ENCODE measurements around the gene TCTN3. TPM values are rescaled to one million over a fixed set of nuclear protein-coding genes. Genes with fewer than 3 reads are reported as not detected.

Gene TCTN3
- total RNA-seq, 1 experiment from 2014 or later, result 21.8 TPM

DNA sequence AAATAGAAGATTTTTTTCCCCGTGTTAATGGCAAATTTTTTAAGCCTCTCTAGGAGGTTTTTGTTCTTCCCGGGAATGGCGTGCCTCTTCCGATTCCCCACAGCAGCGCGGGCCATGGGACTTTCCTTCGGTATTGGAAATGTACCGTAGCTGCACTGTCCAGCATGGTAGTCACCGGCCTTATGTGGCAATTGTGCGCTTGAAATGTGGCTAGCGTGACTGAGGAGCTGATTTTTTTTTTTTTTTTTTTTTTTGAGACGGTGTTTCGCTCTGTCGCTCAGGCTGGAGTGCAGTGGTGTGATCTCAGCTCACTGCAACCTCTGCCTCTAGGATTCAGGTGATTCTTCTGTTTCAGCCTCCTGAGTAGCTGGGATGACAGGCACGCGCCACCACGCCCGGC is 938 bp upstream of the TCTN3 start:
- Histone ChIP-seq H3K27ac (ENCODE audit: low read length) (no peak overlapping the region), H3K4me3 (ENCODE audit: low read length) (no peak overlapping the region), H3K9ac (ENCODE audit: low read length) (no peak overlapping the region), H4K20me1 (ENCODE audit: low read length) (no peaks in the 10 kb centered on the region), H2AFZ (ENCODE audit: low read length) (0 out of 2 replicates have a peak overlapping the region, but pooled peaks have one; percentile 41), H3K79me2 (ENCODE audit: low read length) (peaks cover 24% of the 10 kb centered on the region), H3K4me1 (ENCODE audit: insufficient read depth, low read length) (peaks cover 11% of the 10 kb centered on the region; the same call in 1 of the 2 replicates), H3K36me3 (ENCODE audit: low read depth, low read length) (no peaks in the 10 kb centered on the region), H3K9me2 (replicated peaks; ENCODE audit: low read length) (no peaks in the 10 kb centered on the region), H3K9me3 (ENCODE audit: low read length) (no peaks in the 10 kb centered on the region), H3F3A (ENCODE audit: low read length, unreplicated experiment) (no peaks in the 10 kb centered on the region), H3K4me2 (ENCODE audit: low read length) (peak overlapping the region; percentile 58; the same call in 1 of the 2 replicates), H3K27me3 (ENCODE audit: low read length) (no peaks in the 10 kb centered on the region)
- ChIA-PET POLR2A (ENCODE audit: unreplicated experiment) (no interaction called here), CTCF (interaction anchor here (1.4 kb wide), 1 partner anchor 170 kb away, joined by 12 read pairs; no protein-coding TSS in a partner anchor)
- no TSS peak for BruUV-seq (replicated peaks)
- intact Hi-C loops (cut with micrococcal nuclease), result loop anchor here (1.0 to 5.0 kb wide), 3 partner anchors 148 to 213 kb away; partner anchors contain the start of gene CC2D2B
- no peak for TF ChIP-seq EZH2 (IDR thresholded peaks at IDR 0.05; ENCODE audit: low read length, unreplicated experiment)
- TF ChIP-seq EZH2phosphoT487 (IDR thresholded peaks at IDR 0.05; ENCODE audit: borderline replicate concordance, low read length), result no peak
- TF ChIP-seq, protein P1, sequence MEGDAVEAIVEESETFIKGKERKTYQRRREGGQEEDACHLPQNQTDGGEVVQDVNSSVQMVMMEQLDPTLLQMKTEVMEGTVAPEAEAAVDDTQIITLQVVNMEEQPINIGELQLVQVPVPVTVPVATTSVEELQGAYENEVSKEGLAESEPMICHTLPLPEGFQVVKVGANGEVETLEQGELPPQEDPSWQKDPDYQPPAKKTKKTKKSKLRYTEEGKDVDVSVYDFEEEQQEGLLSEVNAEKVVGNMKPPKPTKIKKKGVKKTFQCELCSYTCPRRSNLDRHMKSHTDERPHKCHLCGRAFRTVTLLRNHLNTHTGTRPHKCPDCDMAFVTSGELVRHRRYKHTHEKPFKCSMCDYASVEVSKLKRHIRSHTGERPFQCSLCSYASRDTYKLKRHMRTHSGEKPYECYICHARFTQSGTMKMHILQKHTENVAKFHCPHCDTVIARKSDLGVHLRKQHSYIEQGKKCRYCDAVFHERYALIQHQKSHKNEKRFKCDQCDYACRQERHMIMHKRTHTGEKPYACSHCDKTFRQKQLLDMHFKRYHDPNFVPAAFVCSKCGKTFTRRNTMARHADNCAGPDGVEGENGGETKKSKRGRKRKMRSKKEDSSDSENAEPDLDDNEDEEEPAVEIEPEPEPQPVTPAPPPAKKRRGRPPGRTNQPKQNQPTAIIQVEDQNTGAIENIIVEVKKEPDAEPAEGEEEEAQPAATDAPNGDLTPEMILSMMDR (conservative IDR thresholded peaks at IDR 0.05; ENCODE audit: low read depth, low read length), result no peak
- DNase-seq, result no peak
- no peak for ATAC-seq

DNA sequence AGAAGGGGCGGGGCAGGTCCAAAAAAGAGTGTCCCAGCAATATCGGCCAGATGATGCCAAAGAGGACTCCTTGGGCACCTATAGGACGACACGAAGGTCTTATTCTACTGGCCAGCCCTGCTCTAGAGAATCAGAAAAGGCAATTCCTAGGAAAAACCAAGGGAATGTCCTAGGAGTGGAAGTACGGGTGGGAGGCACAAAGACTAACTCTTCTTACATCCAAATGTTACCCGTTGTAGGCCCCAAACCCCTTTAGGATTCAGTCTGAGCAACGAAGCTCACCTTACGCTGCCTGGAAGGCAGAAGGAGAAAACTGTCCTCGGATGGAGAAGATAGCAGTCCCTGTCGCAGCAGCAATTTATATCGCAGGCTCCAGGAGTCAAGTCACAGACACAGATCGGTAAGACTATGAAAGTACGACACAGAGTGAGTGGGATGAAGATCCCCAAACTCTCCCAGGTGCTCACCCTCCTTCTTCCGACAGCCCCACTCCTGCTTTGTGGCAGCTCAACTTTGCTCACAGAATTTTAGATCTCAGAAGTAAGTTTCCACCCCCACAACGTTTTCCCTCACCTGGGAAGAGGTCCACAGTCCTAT is 558 bp downstream of the TCTN3 start:
- Histone ChIP-seq H3K9me3 (ENCODE audit: low read length) (no peaks in the 10 kb centered on the region), H3K4me2 (ENCODE audit: low read length) (peak overlapping the region; percentile 91), H2AFZ (ENCODE audit: low read length) (peak overlapping the region; percentile 95), H3K9ac (ENCODE audit: low read length) (peak overlapping the region; percentile 89), H4K20me1 (ENCODE audit: low read length) (no peaks in the 10 kb centered on the region), H3K27ac (ENCODE audit: low read length) (no peak overlapping the region), H3K27me3 (ENCODE audit: low read length) (no peaks in the 10 kb centered on the region), H3K36me3 (ENCODE audit: low read depth, low read length) (no peaks in the 10 kb centered on the region), H3K79me2 (ENCODE audit: low read length) (peaks cover 24% of the 10 kb centered on the region), H3F3A (ENCODE audit: low read length, unreplicated experiment) (no peaks in the 10 kb centered on the region), H3K4me3 (ENCODE audit: low read length) (peak overlapping the region; percentile 96), H3K9me2 (replicated peaks; ENCODE audit: low read length) (no peaks in the 10 kb centered on the region), H3K4me1 (ENCODE audit: insufficient read depth, low read length) (peaks cover 11% of the 10 kb centered on the region; the same call in 1 of the 2 replicates)
- TF ChIP-seq, protein P1 (conservative IDR thresholded peaks at IDR 0.05; ENCODE audit: low read depth, low read length), result no peak
- TF ChIP-seq EZH2 (IDR thresholded peaks at IDR 0.05; ENCODE audit: low read length, unreplicated experiment) (no peak), EZH2phosphoT487 (IDR thresholded peaks at IDR 0.05; ENCODE audit: borderline replicate concordance, low read length) (no peak)
- BruUV-seq (replicated peaks), result TSS peak; percentile 58
- CTCF ChIA-PET, result interaction anchor here (0.5 to 1.4 kb wide), 13 partner anchors 18 to 626 kb away, joined by 3 to 30 read pairs (median 6); partner anchors contain the start of gene CC2D2B
- no peak; the same call in 1 of the 2 replicates for ATAC-seq
- POLR2A ChIA-PET (ENCODE audit: unreplicated experiment), result no interaction called here
- no peak for DNase-seq
- intact Hi-C loops (cut with micrococcal nuclease), result loop anchor here (5.0 kb wide), 1 partner anchor 214 kb away; the partner anchor contains the start of gene CC2D2B

DNA sequence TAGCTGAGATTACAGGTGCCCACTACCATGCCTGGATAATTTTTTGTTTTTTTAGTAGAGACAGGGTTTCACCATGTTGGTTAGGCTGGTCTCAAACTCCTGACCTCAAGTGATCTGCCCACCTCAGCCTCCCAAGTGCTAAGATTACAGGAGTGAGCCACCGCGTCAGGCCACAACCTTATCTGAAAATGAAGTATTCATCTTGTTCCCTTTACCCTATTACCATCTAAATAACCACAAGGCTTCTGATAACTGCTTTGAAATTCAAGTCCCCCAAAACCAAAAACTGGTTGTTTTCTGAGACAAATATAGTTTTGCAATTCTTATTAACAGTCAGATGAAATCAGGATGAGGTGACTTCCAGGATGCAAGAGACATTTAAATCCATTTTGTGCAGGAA is 2.4 kb downstream of the TCTN3 start:
- Histone ChIP-seq H3K36me3 (ENCODE audit: low read depth, low read length) (peaks cover 9% of the 10 kb centered on the region), H4K20me1 (ENCODE audit: low read length) (no peaks in the 10 kb centered on the region), H3K4me3 (ENCODE audit: low read length) (no peak overlapping the region), H3K27me3 (ENCODE audit: low read length) (no peaks in the 10 kb centered on the region), H3K4me2 (ENCODE audit: low read length) (no peak overlapping the region), H3K27ac (ENCODE audit: low read length) (no peak overlapping the region), H3K79me2 (ENCODE audit: low read length) (peaks cover 24% of the 10 kb centered on the region), H2AFZ (ENCODE audit: low read length) (no peak overlapping the region), H3K9ac (ENCODE audit: low read length) (no peak overlapping the region), H3F3A (ENCODE audit: low read length, unreplicated experiment) (no peaks in the 10 kb centered on the region), H3K4me1 (ENCODE audit: insufficient read depth, low read length) (peaks cover 11% of the 10 kb centered on the region; the same call in 1 of the 2 replicates), H3K9me3 (ENCODE audit: low read length) (no peaks in the 10 kb centered on the region), H3K9me2 (replicated peaks; ENCODE audit: low read length) (no peaks in the 10 kb centered on the region)
- no peak for TF ChIP-seq EZH2 (IDR thresholded peaks at IDR 0.05; ENCODE audit: low read length, unreplicated experiment)
- TF ChIP-seq, protein P1 (conservative IDR thresholded peaks at IDR 0.05; ENCODE audit: low read depth, low read length), result no peak
- no peak for DNase-seq
- ChIA-PET POLR2A (ENCODE audit: unreplicated experiment) (no interaction called here), CTCF (no interaction called here)
- BruUV-seq (replicated peaks), result no TSS peak
- no peak for ATAC-seq
- intact Hi-C loops (cut with micrococcal nuclease), result loop anchor here (5.0 kb wide), 1 partner anchor 216 kb away; the partner anchor contains the start of gene CC2D2B
